ENCODE measurements around the gene MARCKSL1. TPM values are rescaled to one million over a fixed set of nuclear protein-coding genes. Genes with fewer than 3 reads are reported as not detected.
A peak's percentile ranks its signal among the peaks of the same experiment; 100 is the strongest.

The MARCKSL1 gene
- total RNA-seq, 2 experiments from 2014 or later = 23.4 to 23.6 TPM

DNA sequence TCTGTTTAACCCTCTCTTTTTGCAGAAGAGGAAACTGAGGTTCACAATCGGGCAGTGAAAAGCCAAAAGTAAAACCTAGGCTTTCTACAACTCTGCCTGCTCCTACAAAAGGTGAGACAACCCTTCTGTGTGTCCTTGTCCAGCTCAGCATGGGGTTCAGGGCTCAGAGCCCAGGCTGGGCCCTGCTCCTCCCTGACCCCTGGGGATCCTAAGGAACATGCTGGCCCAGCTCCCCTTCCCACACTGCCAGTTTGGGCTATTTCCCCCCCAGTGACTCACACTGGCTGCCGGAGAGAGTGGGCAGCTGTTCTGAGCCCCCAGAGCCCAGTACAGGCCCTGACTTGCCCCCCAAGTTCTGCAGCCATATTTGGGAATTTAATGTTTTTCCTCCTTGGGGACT, 17.4 kb upstream of the MARCKSL1 start:
- no peaks in the 10 kb centered on the region for H3K9me3 Mint-ChIP-seq
- peak overlapping the region; percentile 42 for H3K27ac Mint-ChIP-seq
- H3K36me3 Mint-ChIP-seq (ENCODE audit: low read depth) = peaks cover 6% of the 10 kb centered on the region
- peaks cover 0 to 8% of the 10 kb centered on the region in 2 experiments for H3K9me3 ChIP-seq (ENCODE audit: control insufficient read depth in 1 of 2, insufficient read depth in 1 of 2, low read length in 2 of 2)
- no peaks in the 10 kb centered on the region for H3K36me3 ChIP-seq (ENCODE audit: insufficient read depth, low read length)
- H3K4me3 Mint-ChIP-seq = peak overlapping the region; percentile 80
- TF ChIP-seq, protein P1, sequence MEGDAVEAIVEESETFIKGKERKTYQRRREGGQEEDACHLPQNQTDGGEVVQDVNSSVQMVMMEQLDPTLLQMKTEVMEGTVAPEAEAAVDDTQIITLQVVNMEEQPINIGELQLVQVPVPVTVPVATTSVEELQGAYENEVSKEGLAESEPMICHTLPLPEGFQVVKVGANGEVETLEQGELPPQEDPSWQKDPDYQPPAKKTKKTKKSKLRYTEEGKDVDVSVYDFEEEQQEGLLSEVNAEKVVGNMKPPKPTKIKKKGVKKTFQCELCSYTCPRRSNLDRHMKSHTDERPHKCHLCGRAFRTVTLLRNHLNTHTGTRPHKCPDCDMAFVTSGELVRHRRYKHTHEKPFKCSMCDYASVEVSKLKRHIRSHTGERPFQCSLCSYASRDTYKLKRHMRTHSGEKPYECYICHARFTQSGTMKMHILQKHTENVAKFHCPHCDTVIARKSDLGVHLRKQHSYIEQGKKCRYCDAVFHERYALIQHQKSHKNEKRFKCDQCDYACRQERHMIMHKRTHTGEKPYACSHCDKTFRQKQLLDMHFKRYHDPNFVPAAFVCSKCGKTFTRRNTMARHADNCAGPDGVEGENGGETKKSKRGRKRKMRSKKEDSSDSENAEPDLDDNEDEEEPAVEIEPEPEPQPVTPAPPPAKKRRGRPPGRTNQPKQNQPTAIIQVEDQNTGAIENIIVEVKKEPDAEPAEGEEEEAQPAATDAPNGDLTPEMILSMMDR (IDR thresholded peaks at IDR 0.05) = no peak
- DNase-seq (no peak), ATAC-seq (ENCODE audit: poor library complexity) (no peak)
- peaks cover 41% of the 10 kb centered on the region for H3K4me1 Mint-ChIP-seq (ENCODE audit: low read depth)
- peaks cover 39% of the 10 kb centered on the region for H3K4me1 ChIP-seq (ENCODE audit: insufficient read depth, low read length)
- no peak overlapping the region for H3K27ac ChIP-seq (ENCODE audit: low read depth in 1 of 2, low read length in 2 of 2)
- ChIA-PET POLR2A (interaction anchor here (0.8 to 5.9 kb wide), 6 partner anchors 9 to 847 kb away, joined by 3 to 72 read pairs (median 11); partner anchors contain the start of genes BSDC1, FAM229A, HDAC1 and MARCKSL1), CTCF (interaction anchor here (0.8 to 0.9 kb wide), 2 partner anchors 9 to 19 kb away, joined by 3 to 4 read pairs; partner anchors contain the start of genes FAM229A and TSSK3)
- no peaks in the 10 kb centered on the region for H3K27me3 ChIP-seq (ENCODE audit: control insufficient read depth in 1 of 2, insufficient read depth in 2 of 2, low read length in 2 of 2)
- intact Hi-C loops (cut with DNase I, micrococcal nuclease) = loop anchor here in 1 of 2 experiments (5.0 kb wide), 1 partner anchor 56 kb away; no protein-coding TSS in a partner anchor
- no peak overlapping the region for H3K4me3 ChIP-seq (ENCODE audit: low read length)
- H3K27me3 Mint-ChIP-seq = no peaks in the 10 kb centered on the region

DNA sequence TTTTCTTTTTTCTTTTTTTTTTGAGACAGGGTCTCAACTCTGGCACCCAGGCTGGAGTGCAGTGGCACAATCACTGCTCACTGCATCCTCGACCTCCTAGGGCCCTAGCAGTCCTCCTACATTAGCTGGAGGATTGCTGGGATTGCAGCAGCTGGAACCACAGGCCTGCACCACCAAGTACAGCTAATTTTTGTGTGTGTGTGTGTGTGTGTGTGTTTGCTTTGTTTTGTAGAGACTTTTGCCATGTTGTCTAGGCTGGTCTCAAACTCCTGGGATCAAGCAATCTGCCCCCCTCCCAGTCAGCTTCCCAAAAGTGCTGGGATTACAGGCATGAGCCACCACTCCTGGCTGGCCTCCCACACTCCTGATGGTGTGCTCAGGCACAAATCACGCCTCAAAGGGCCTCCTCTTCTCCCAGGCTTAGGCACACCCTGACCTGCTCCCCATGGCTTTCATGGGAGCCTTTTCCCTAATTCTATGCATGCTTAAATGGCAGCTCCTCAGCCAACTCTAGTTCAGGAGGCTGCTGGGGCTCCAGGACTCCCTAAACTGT, 16.9 kb upstream of the MARCKSL1 start:
- POLR2A ChIA-PET = interaction anchor here (0.7 to 5.9 kb wide), 7 partner anchors 10 to 847 kb away, joined by 3 to 72 read pairs (median 6); partner anchors contain the start of genes BSDC1, FAM229A, HDAC1 and MARCKSL1
- Histone ChIP-seq H3K27ac (ENCODE audit: low read depth in 1 of 2, low read length in 2 of 2) (no peak overlapping the region), H3K27me3 (ENCODE audit: control insufficient read depth in 1 of 2, insufficient read depth in 2 of 2, low read length in 2 of 2) (no peaks in the 10 kb centered on the region), H3K9me3 (ENCODE audit: control insufficient read depth in 1 of 2, insufficient read depth in 1 of 2, low read length in 2 of 2) (peaks cover 0 to 8% of the 10 kb centered on the region in 2 experiments), H3K4me3 (ENCODE audit: low read length) (no peak overlapping the region), H3K4me1 (ENCODE audit: insufficient read depth, low read length) (peaks cover 45% of the 10 kb centered on the region), H3K36me3 (ENCODE audit: insufficient read depth, low read length) (no peaks in the 10 kb centered on the region)
- no peak for DNase-seq
- CTCF ChIA-PET = interaction anchor here (0.9 kb wide), 1 partner anchor 10 kb away, joined by 3 read pairs; the partner anchor contains the start of genes FAM229A and TSSK3
- Mint-ChIP-seq H3K36me3 (ENCODE audit: low read depth) (peaks cover 6% of the 10 kb centered on the region), H3K27ac (peak overlapping the region; percentile 64), H3K9me3 (no peaks in the 10 kb centered on the region), H3K4me1 (ENCODE audit: low read depth) (peaks cover 46% of the 10 kb centered on the region), H3K4me3 (peak overlapping the region; percentile 80), H3K27me3 (no peaks in the 10 kb centered on the region)
- intact Hi-C loops (cut with DNase I, micrococcal nuclease) = loop anchor here in 1 of 2 experiments (5.0 kb wide), 1 partner anchor 56 kb away; no protein-coding TSS in a partner anchor
- no peak for ATAC-seq (ENCODE audit: poor library complexity)
- TF ChIP-seq, protein P1 (IDR thresholded peaks at IDR 0.05) = no peak

DNA sequence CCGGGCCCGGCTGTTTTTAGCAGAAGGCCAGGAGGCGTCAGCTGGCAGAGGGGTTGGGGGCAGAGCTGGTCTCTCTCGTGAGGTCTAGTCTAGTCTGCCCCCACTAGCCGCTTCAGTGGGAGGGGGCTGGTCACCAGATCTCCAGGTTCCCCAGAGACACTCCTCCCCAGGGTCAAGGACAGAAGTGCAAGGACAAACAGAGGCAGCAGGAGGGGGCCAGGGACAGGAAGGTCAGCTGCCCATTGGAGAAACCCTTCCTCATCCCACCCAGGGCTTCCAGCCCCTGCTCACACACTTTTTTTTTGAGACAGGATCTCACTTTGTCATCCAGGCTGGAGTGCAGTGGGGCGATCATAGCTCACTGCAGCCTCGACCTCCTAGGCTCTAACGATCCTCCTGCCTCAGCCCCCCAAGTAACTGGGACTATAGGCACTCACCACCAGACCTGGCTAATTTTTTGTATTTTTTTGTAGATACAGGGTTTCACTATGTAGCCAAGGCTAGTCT, 16.3 kb upstream of the MARCKSL1 start:
- intact Hi-C loops (cut with DNase I, micrococcal nuclease) = loop anchor here in 1 of 2 experiments (5.0 kb wide), 1 partner anchor 55 kb away; no protein-coding TSS in a partner anchor
- ChIA-PET CTCF (interaction anchor here (0.8 to 1.8 kb wide), 2 partner anchors 15 to 61 kb away, joined by 6 to 9 read pairs; partner anchors contain the start of gene HDAC1), POLR2A (interaction anchor here (0.7 to 5.9 kb wide), 10 partner anchors 10 to 279 kb away, joined by 3 to 72 read pairs (median 4); partner anchors contain the start of genes BSDC1, FAM229A, HDAC1 and KPNA6)
- H3K36me3 Mint-ChIP-seq (ENCODE audit: low read depth) = peaks cover 6% of the 10 kb centered on the region
- Histone ChIP-seq H3K36me3 (ENCODE audit: insufficient read depth, low read length) (no peaks in the 10 kb centered on the region), H3K4me1 (ENCODE audit: insufficient read depth, low read length) (peaks cover 45% of the 10 kb centered on the region), H3K27ac (ENCODE audit: low read depth in 1 of 2, low read length in 2 of 2) (peak overlapping the region in 1 of 2 donors; percentile 78), H3K4me3 (ENCODE audit: low read length) (peak overlapping the region; percentile 66), H3K9me3 (ENCODE audit: control insufficient read depth in 1 of 2, insufficient read depth in 1 of 2, low read length in 2 of 2) (peaks cover 0 to 8% of the 10 kb centered on the region in 2 experiments), H3K27me3 (ENCODE audit: control insufficient read depth in 1 of 2, insufficient read depth in 2 of 2, low read length in 2 of 2) (no peaks in the 10 kb centered on the region)
- H3K4me1 Mint-ChIP-seq (ENCODE audit: low read depth) = peaks cover 48% of the 10 kb centered on the region
- H3K27ac Mint-ChIP-seq = peak overlapping the region; percentile 64
- no peaks in the 10 kb centered on the region for H3K27me3 Mint-ChIP-seq
- TF ChIP-seq, protein P1 (IDR thresholded peaks at IDR 0.05) = no peak
- peak overlapping the region; percentile 80 for H3K4me3 Mint-ChIP-seq
- DNase-seq = peak in 1 of 14 experiments; percentile 7
- no peaks in the 10 kb centered on the region for H3K9me3 Mint-ChIP-seq
- no peak for ATAC-seq (ENCODE audit: poor library complexity)

All from CD4-positive, alpha-beta T cell (primary cell).